ENCODE data around the gene PARN. TPM values are rescaled to one million over a fixed set of nuclear protein-coding genes. Genes with fewer than 3 reads are reported as not detected.
"Not testable (repeated sequence)": the region's sequence is repeated elsewhere in the genome, so short reads cannot be mapped to it uniquely, and the experiment has no call there.

The PARN gene
- total RNA-seq, 6 experiments from 2014 or later, result 12.1 to 28.0 (median 15.6) TPM

DNA sequence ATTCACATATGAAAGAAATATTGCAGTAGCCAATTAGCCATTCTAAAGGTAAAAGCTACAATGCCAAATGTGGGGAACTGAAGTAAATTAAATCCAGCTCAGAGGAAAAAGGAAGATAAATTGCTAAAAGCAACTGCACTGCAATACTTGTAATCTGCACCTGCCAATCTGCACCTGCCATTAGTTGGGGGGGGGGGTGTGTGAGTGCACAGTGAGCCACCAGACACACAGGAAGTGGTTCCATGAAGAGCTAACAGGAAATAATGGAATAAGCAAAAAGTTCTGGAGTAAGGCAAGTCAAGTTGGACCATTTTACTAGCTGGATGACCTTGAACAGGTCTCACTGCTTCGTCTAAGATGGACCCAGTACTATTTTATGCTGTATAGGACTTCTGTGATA lies 191.8 kb downstream of the PARN start:
- ATAC-seq (no peak), DNase-seq (no peak)
- Histone ChIP-seq H3K4me1 (no peaks in the 10 kb centered on the region), H3K36me3 (no peaks in the 10 kb centered on the region), H3K4me3 (no peak overlapping the region), H3K27ac (no peak overlapping the region), H3K27me3 (no peaks in the 10 kb centered on the region), H3K9me3 (no peaks in the 10 kb centered on the region)
- no peak for TF ChIP-seq POLR2A (IDR thresholded peaks at IDR 0.05)
- TF ChIP-seq, protein P1, sequence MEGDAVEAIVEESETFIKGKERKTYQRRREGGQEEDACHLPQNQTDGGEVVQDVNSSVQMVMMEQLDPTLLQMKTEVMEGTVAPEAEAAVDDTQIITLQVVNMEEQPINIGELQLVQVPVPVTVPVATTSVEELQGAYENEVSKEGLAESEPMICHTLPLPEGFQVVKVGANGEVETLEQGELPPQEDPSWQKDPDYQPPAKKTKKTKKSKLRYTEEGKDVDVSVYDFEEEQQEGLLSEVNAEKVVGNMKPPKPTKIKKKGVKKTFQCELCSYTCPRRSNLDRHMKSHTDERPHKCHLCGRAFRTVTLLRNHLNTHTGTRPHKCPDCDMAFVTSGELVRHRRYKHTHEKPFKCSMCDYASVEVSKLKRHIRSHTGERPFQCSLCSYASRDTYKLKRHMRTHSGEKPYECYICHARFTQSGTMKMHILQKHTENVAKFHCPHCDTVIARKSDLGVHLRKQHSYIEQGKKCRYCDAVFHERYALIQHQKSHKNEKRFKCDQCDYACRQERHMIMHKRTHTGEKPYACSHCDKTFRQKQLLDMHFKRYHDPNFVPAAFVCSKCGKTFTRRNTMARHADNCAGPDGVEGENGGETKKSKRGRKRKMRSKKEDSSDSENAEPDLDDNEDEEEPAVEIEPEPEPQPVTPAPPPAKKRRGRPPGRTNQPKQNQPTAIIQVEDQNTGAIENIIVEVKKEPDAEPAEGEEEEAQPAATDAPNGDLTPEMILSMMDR (IDR thresholded peaks at IDR 0.05), result no peak
- 71% methylated on average over 1 of the region's 1 CpG for WGBS (ENCODE audit: insufficient coverage, low coverage, low lambda C conversion rate, missing lambda C conversion rate)
- intact Hi-C loops (cut with DNase I), result no loop called here

DNA sequence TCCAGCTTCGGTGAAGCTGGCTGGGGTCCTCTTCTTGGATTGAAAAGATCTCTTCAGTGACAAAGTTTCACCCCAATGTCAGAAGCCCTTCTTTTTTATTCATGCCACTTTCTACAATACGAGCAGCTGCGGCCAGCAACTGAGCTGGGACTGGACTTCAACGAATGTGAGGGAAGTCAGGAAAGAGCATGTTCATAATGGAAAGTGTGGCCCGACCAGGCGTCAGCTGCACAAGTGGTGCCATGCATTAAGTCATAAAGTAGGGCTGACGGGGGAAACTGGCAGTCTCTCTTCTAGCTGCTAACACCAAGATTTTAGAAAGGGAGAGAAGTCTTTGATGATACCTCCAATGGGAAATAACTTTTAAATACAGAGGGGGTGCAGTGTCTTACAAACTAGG lies 192.6 kb downstream of the PARN start:
- no peaks in the 10 kb centered on the region for H3K36me3 ChIP-seq
- no peaks in the 10 kb centered on the region for H3K27me3 ChIP-seq
- DNase-seq (no peak), ATAC-seq (no peak)
- 87% methylated on average over 7 of the region's 7 CpGs for WGBS (ENCODE audit: insufficient coverage, low coverage, low lambda C conversion rate, missing lambda C conversion rate)
- intact Hi-C loops (cut with DNase I), result no loop called here
- no peak overlapping the region for H3K4me3 ChIP-seq
- TF ChIP-seq POLR2A (IDR thresholded peaks at IDR 0.05), result no peak
- TF ChIP-seq, protein P1 (IDR thresholded peaks at IDR 0.05), result no peak
- no peaks in the 10 kb centered on the region for H3K9me3 ChIP-seq
- no peak overlapping the region for H3K27ac ChIP-seq
- no peaks in the 10 kb centered on the region for H3K4me1 ChIP-seq

DNA sequence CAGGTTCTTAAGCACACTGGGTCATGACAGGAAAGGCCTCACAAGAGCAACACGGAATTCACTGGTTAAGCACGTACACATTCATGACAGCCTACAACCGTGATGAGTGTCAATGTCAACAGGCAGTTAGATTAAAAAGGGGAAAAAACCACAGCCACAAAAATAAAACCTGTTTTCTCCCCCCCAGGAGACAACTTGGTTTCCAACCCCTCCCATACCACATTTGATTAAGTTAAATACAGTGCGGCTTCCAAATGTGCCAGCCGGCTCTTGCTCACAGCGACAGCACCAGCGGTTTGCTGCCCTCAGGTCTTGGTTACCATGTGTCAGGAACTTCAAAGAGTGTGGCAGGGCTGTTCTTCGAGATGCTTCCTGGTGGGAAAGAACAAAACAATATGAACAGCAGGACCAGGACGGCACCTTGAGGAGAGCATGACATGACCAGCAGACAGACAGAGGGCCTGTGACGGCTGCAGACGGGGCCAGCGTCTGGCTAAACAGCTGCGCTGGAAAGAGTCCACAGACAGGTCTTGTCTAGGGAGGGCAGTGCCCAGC lies 193.6 kb downstream of the PARN start:
- ATAC-seq (no peak), DNase-seq (no peak)
- Histone ChIP-seq H3K4me3 (no peak overlapping the region), H3K9me3 (no peaks in the 10 kb centered on the region), H3K27me3 (no peaks in the 10 kb centered on the region), H3K4me1 (no peaks in the 10 kb centered on the region), H3K27ac (no peak overlapping the region), H3K36me3 (no peaks in the 10 kb centered on the region)
- TF ChIP-seq POLR2A (IDR thresholded peaks at IDR 0.05), result no peak
- TF ChIP-seq, protein P1 (IDR thresholded peaks at IDR 0.05), result no peak
- intact Hi-C loops (cut with DNase I), result no loop called here
- 93% methylated on average over 13 of the region's 13 CpGs for WGBS (ENCODE audit: insufficient coverage, low coverage, low lambda C conversion rate, missing lambda C conversion rate)

DNA sequence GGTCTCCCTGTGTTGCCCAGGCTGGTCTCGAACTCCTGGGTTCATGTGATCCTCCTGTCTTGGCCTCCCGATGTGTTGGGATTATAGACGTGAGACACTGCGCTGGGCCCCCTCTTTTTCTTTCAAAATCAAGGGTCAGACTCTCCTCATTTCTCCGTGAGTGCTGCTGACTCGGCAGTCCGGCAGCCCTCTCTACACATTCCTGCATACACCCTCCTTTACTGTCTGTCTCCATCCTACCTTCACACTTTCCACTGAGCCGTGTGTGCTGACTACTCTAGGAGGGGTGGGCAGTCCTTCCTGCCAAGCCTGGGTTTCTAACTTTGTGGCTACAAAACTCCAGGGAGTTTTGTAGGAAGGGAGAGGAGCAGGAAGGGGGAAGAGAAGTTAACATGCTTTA lies 195.2 kb downstream of the PARN start:
- no peak for TF ChIP-seq POLR2A (IDR thresholded peaks at IDR 0.05)
- TF ChIP-seq, protein P1 (IDR thresholded peaks at IDR 0.05), result no peak
- Histone ChIP-seq H3K27me3 (no peaks in the 10 kb centered on the region), H3K4me1 (no peaks in the 10 kb centered on the region), H3K9me3 (no peaks in the 10 kb centered on the region), H3K36me3 (peaks cover 0 to 2% (median 0%) of the 10 kb centered on the region in 4 donors), H3K4me3 (no peak overlapping the region), H3K27ac (no peak overlapping the region)
- ATAC-seq (no peak), DNase-seq (no peak)
- 95% methylated on average over 8 of the region's 8 CpGs for WGBS (ENCODE audit: insufficient coverage, low coverage, low lambda C conversion rate, missing lambda C conversion rate)
- intact Hi-C loops (cut with DNase I), result no loop called here

DNA sequence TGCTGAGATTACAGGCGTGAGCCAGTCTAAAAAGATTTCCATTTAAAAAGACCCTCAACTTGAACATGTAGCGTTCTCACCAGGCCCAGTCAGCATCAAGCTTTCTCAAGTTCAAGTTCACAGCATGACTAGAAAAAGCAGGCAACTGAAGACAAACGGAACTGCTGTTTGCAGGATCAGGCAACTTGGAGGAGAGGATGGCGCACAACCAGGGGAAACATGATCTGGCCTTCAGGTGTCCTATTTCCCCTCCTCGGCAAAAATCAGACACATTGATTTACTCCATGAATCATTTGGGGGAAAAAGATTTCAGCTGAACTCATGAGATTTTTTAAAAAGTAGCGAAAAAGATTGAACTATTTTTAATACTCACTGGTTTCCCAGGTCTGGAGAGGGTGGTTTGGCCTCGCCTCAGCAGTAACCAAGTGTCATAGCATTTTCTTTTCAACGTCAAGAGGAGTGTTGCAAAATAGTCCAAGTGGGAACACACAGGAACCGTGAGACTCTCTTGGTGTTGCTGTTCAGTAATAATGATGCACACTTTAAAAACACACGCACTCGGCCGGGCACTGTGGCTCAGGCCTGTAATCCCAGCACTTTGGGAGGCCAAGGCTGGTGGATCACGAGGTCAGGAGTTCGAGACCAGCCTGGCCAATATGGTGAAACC lies 201.0 kb downstream of the PARN start:
- H3K27ac ChIP-seq; ATAC-seq; H3K4me1 ChIP-seq; intact Hi-C loops (cut with DNase I); H3K27me3 ChIP-seq; H3K36me3 ChIP-seq; DNase-seq; H3K4me3 ChIP-seq; H3K9me3 ChIP-seq: not testable (repeated sequence)
- 88% methylated on average over 12 of the region's 14 CpGs for WGBS (ENCODE audit: insufficient coverage, low coverage, low lambda C conversion rate, missing lambda C conversion rate)

Data from right lobe of liver (tissue), 6 donors.